Neural cell (in vitro differentiated cells): ENCODE results near the gene USP10. TPM values are rescaled to one million over a fixed set of nuclear protein-coding genes. Genes with fewer than 3 reads are reported as not detected.

Source experiments
- H2AFZ ChIP-seq: fragments of 200-600, 300-800 bp; sonication (generic), shearing (Covaris generic); 2 replicates; pipeline ENCODE4 v1.6.0; 2014; ENCODE audit warnings: low read depth, mild to moderate bottlenecking, antibody characterized with exemption, low read length, moderate library complexity
- H3F3A ChIP-seq: fragments of 200-600 bp; shearing (Covaris generic); 2 replicates; pipeline ENCODE4 v1.6.1; 2016; ENCODE audit warnings: mild to moderate bottlenecking, moderate library complexity, mixed read lengths, antibody characterized with exemption, low read length; ENCODE audit not compliant: insufficient read depth, poor library complexity, severe bottlenecking
- H3K27ac ChIP-seq: fragments of 200-600, 300-800 bp; sonication (generic), shearing (Covaris generic); 2 replicates; pipeline ENCODE4 v1.5.1; 2014; ENCODE audit warnings: mild to moderate bottlenecking, low read length, moderate library complexity
- H3K27me3 ChIP-seq: fragments of 300-800, 200-600 bp; sonication (generic), shearing (Covaris generic); 2 replicates; pipeline ENCODE4 v1.6.0; 2014; ENCODE audit warnings: mild to moderate bottlenecking, low read depth, low read length, moderate library complexity; ENCODE audit not compliant: insufficient read depth
- H3K36me3 ChIP-seq: fragments of 300-800, 200-600 bp; sonication (generic), shearing (Covaris generic); 2 replicates; pipeline ENCODE4 v1.5.1; 2014; ENCODE audit warnings: mild to moderate bottlenecking, antibody characterized with exemption, low read length, moderate library complexity; ENCODE audit not compliant: insufficient read depth
- H3K4me2 ChIP-seq: fragments of 300-800, 200-600 bp; sonication (generic), shearing (Covaris generic); 2 replicates; pipeline ENCODE4 v1.6.0; 2014; ENCODE audit warnings: mild to moderate bottlenecking, low read length
- H3K4me3 ChIP-seq: fragments of 300-800, 200-600 bp; sonication (generic), shearing (Covaris generic); 2 replicates; pipeline ENCODE4 v1.5.1; 2014; ENCODE audit warnings: mild to moderate bottlenecking, low read length, moderate library complexity
- H3K79me2 ChIP-seq: fragments of 200-600 bp; shearing (Covaris generic); replicated peaks from 2 replicates; pipeline ENCODE4 v1.6.0; 2014; ENCODE audit warnings: mild to moderate bottlenecking, low read length, moderate library complexity; ENCODE audit not compliant: insufficient read depth
- H3K9ac ChIP-seq: fragments of 300-800, 200-600 bp; sonication (generic), shearing (Covaris generic); 2 replicates; pipeline ENCODE4 v1.6.1; 2016; ENCODE audit warnings: mild to moderate bottlenecking, low read length, mixed read lengths
- H3K9me2 ChIP-seq: fragments of 200-600 bp; shearing (Covaris generic); 2 replicates; pipeline ENCODE4 v1.6.1; 2016; ENCODE audit warnings: mild to moderate bottlenecking, low read length, mixed read lengths; ENCODE audit not compliant: insufficient read depth
- H3K9me3 ChIP-seq: fragments of 200-600, 300-800 bp; sonication (generic), shearing (Covaris generic); 2 replicates; pipeline ENCODE4 v1.6.1; 2016; ENCODE audit warnings: mild to moderate bottlenecking, mixed run types, low read length, moderate library complexity, mixed read lengths
- H4K20me1 ChIP-seq: fragments of 200-600 bp; shearing (Covaris generic); 2 replicates; pipeline ENCODE4 v1.6.1; 2016; ENCODE audit warnings: mild to moderate bottlenecking, mixed run types; ENCODE audit not compliant: insufficient read depth
- EP300 ChIP-seq: fragments of 450-650 bp; conservative IDR thresholded peaks from 2 replicates; pipeline ENCODE4 v1.6.1; 2014; ENCODE audit warnings: antibody characterized with exemption, mild to moderate bottlenecking, moderate library complexity; ENCODE audit not compliant: poor library complexity, severe bottlenecking
- EZH2 ChIP-seq: fragments of 200-600, 300-800 bp; shearing (Covaris generic), sonication (generic); IDR thresholded peaks from 2 replicates; pipeline ENCODE4 v1.6.1; 2014; ENCODE audit warnings: antibody characterized with exemption, low read length, borderline replicate concordance, mild to moderate bottlenecking; ENCODE audit not compliant: insufficient read depth, poor library complexity, severe bottlenecking
- MXI1 ChIP-seq: fragments of 450-650 bp; conservative IDR thresholded peaks from 2 replicates; pipeline ENCODE4 v1.6.1; 2014; ENCODE audit warnings: antibody characterized with exemption, mild to moderate bottlenecking; ENCODE audit not compliant: poor library complexity, severe bottlenecking
- POLR2AphosphoS5 ChIP-seq: IDR thresholded peaks from 2 replicates; pipeline ENCODE4 v1.6.1; 2012
- RAD21 ChIP-seq: fragments of 450-650 bp; conservative IDR thresholded peaks from 2 replicates; pipeline ENCODE4 v1.6.1; 2014; ENCODE audit warnings: antibody characterized with exemption, mild to moderate bottlenecking, moderate library complexity
- SMC3 ChIP-seq: fragments of 450-650 bp; conservative IDR thresholded peaks from 2 replicates; pipeline ENCODE4 v1.6.1; 2014; ENCODE audit warnings: antibody characterized with exemption, mild to moderate bottlenecking, moderate library complexity; ENCODE audit not compliant: poor library complexity
- TAF1 ChIP-seq: IDR thresholded peaks from 2 replicates; pipeline ENCODE4 v1.6.1; 2012; ENCODE audit warnings: low read depth
- polyA plus RNA-seq: library from polyadenylated mRNA; depleted of rRNA; stranded (reverse); fragments of >200 nt; gene quantifications from 2 replicates; pipeline ENCODE4 v1.2.3, GENCODE V29; 2014
- TF ChIP-seq, protein P1 (sequence below): IDR thresholded peaks from 2 replicates; pipeline ENCODE4 v1.6.1; 2012; ENCODE audit warnings: borderline replicate concordance
- TF ChIP-seq, protein P2 (sequence below): fragments of 450-650 bp; IDR thresholded peaks from 2 replicates; pipeline ENCODE4 v1.5.1; 2014; ENCODE audit warnings: antibody characterized with exemption, mild to moderate bottlenecking, moderate library complexity; ENCODE audit not compliant: poor library complexity, severe bottlenecking

Gene USP10
- polyA plus RNA-seq, 1 donor from 2014 or later: 48.9 TPM

GRCh38 chr16:84712138-84712671 lies 12.4 kb downstream of the USP10 start:
- Histone ChIP-seq H3K4me3 (no peak overlapping the region), H3K36me3 (no peaks in the 10 kb centered on the region), H3K9me3 (no peaks in the 10 kb centered on the region), H3K27me3 (no peaks in the 10 kb centered on the region), H3K9ac (no peak overlapping the region), H3F3A (no peaks in the 10 kb centered on the region), H4K20me1 (peaks cover 3% of the 10 kb centered on the region), H2AFZ (no peak overlapping the region), H3K27ac (no peak overlapping the region), H3K9me2 (no peaks in the 10 kb centered on the region), H3K4me2 (no peak overlapping the region), H3K79me2 (peaks cover 95% of the 10 kb centered on the region)
- TF ChIP-seq EZH2: no peak
- no peak for TF ChIP-seq MXI1
- TF ChIP-seq EP300: no peak
- no peak for TF ChIP-seq POLR2AphosphoS5
- TF ChIP-seq RAD21: no peak

- Histone ChIP-seq H3K27ac (no peak overlapping the region), H3K9me2 (no peaks in the 10 kb centered on the region), H4K20me1 (peaks cover 3% of the 10 kb centered on the region), H3K4me2 (no peak overlapping the region), H3F3A (no peaks in the 10 kb centered on the region), H2AFZ (no peak overlapping the region), H3K4me3 (no peak overlapping the region), H3K36me3 (no peaks in the 10 kb centered on the region), H3K9ac (no peak overlapping the region), H3K27me3 (no peaks in the 10 kb centered on the region), H3K9me3 (no peaks in the 10 kb centered on the region), H3K79me2 (peaks cover 95% of the 10 kb centered on the region)
- TF ChIP-seq, protein P1, sequence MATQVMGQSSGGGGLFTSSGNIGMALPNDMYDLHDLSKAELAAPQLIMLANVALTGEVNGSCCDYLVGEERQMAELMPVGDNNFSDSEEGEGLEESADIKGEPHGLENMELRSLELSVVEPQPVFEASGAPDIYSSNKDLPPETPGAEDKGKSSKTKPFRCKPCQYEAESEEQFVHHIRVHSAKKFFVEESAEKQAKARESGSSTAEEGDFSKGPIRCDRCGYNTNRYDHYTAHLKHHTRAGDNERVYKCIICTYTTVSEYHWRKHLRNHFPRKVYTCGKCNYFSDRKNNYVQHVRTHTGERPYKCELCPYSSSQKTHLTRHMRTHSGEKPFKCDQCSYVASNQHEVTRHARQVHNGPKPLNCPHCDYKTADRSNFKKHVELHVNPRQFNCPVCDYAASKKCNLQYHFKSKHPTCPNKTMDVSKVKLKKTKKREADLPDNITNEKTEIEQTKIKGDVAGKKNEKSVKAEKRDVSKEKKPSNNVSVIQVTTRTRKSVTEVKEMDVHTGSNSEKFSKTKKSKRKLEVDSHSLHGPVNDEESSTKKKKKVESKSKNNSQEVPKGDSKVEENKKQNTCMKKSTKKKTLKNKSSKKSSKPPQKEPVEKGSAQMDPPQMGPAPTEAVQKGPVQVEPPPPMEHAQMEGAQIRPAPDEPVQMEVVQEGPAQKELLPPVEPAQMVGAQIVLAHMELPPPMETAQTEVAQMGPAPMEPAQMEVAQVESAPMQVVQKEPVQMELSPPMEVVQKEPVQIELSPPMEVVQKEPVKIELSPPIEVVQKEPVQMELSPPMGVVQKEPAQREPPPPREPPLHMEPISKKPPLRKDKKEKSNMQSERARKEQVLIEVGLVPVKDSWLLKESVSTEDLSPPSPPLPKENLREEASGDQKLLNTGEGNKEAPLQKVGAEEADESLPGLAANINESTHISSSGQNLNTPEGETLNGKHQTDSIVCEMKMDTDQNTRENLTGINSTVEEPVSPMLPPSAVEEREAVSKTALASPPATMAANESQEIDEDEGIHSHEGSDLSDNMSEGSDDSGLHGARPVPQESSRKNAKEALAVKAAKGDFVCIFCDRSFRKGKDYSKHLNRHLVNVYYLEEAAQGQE: no peak
- TF ChIP-seq, protein P2, sequence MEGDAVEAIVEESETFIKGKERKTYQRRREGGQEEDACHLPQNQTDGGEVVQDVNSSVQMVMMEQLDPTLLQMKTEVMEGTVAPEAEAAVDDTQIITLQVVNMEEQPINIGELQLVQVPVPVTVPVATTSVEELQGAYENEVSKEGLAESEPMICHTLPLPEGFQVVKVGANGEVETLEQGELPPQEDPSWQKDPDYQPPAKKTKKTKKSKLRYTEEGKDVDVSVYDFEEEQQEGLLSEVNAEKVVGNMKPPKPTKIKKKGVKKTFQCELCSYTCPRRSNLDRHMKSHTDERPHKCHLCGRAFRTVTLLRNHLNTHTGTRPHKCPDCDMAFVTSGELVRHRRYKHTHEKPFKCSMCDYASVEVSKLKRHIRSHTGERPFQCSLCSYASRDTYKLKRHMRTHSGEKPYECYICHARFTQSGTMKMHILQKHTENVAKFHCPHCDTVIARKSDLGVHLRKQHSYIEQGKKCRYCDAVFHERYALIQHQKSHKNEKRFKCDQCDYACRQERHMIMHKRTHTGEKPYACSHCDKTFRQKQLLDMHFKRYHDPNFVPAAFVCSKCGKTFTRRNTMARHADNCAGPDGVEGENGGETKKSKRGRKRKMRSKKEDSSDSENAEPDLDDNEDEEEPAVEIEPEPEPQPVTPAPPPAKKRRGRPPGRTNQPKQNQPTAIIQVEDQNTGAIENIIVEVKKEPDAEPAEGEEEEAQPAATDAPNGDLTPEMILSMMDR: no peak
- no peak for TF ChIP-seq RAD21
- no peak for TF ChIP-seq EZH2
- no peak for TF ChIP-seq EP300
- TF ChIP-seq SMC3: no peak
- TF ChIP-seq POLR2AphosphoS5: no peak
- TF ChIP-seq TAF1: no peak
- TF ChIP-seq MXI1: no peak
Measured at GRCh38 chr16:84712801-84713775, 13.3 kb downstream of the USP10 start.
